PC-9 (cell line): Measurements from ENCODE around the gene DECR2.

Experiments used
- EZH2 ChIP-seq: fragments of 200-600 bp; sonication (generic); IDR thresholded peaks from 2 replicates; pipeline ENCODE4 v1.8.0; 2017; ENCODE audit warnings: antibody characterized with exemption, low read depth
- TF ChIP-seq, protein P1 (sequence below): fragments of 200-600 bp; sonication (generic); conservative IDR thresholded peaks from 2 replicates; pipeline ENCODE4 v1.6.1; 2017; ENCODE audit warnings: mixed run types, antibody characterized with exemption, mild to moderate bottlenecking, moderate library complexity

- TF ChIP-seq, protein P1, sequence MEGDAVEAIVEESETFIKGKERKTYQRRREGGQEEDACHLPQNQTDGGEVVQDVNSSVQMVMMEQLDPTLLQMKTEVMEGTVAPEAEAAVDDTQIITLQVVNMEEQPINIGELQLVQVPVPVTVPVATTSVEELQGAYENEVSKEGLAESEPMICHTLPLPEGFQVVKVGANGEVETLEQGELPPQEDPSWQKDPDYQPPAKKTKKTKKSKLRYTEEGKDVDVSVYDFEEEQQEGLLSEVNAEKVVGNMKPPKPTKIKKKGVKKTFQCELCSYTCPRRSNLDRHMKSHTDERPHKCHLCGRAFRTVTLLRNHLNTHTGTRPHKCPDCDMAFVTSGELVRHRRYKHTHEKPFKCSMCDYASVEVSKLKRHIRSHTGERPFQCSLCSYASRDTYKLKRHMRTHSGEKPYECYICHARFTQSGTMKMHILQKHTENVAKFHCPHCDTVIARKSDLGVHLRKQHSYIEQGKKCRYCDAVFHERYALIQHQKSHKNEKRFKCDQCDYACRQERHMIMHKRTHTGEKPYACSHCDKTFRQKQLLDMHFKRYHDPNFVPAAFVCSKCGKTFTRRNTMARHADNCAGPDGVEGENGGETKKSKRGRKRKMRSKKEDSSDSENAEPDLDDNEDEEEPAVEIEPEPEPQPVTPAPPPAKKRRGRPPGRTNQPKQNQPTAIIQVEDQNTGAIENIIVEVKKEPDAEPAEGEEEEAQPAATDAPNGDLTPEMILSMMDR = no peak
- no peak for TF ChIP-seq EZH2
These were observed 12.3 kb upstream of the DECR2 start for GRCh38 chr16:389352-389751.
